ENCODE data around the gene RXRA.

RXRA gene

DNA sequence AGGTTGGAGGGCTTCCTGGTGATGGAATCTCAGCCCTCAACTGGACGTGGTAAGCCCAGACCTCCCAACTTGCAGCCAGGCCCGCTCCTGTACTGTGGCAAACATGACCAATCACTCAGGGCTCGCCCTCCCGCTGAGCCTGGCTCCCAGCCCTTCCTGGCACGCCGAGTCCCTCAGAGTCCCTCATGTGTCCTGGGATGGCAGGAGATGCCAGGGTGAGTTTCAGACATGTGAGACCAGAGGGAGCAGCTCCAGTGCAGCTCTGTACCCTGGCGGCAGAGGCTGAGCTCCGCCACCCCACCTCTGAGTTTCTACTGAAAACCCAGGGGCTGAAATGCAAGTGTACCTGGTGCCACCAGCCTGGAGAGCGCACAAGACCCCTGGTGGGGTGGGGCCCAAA, 42.0 kb upstream of the RXRA start:
- DNase-seq (ENCODE audit: low read depth) = no peak
- no peak overlapping the region for H3K4me3 ChIP-seq (ENCODE audit: low read length)
- TF ChIP-seq, protein P1, sequence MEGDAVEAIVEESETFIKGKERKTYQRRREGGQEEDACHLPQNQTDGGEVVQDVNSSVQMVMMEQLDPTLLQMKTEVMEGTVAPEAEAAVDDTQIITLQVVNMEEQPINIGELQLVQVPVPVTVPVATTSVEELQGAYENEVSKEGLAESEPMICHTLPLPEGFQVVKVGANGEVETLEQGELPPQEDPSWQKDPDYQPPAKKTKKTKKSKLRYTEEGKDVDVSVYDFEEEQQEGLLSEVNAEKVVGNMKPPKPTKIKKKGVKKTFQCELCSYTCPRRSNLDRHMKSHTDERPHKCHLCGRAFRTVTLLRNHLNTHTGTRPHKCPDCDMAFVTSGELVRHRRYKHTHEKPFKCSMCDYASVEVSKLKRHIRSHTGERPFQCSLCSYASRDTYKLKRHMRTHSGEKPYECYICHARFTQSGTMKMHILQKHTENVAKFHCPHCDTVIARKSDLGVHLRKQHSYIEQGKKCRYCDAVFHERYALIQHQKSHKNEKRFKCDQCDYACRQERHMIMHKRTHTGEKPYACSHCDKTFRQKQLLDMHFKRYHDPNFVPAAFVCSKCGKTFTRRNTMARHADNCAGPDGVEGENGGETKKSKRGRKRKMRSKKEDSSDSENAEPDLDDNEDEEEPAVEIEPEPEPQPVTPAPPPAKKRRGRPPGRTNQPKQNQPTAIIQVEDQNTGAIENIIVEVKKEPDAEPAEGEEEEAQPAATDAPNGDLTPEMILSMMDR (conservative IDR thresholded peaks at IDR 0.05; ENCODE audit: low read length) = no peak

DNA sequence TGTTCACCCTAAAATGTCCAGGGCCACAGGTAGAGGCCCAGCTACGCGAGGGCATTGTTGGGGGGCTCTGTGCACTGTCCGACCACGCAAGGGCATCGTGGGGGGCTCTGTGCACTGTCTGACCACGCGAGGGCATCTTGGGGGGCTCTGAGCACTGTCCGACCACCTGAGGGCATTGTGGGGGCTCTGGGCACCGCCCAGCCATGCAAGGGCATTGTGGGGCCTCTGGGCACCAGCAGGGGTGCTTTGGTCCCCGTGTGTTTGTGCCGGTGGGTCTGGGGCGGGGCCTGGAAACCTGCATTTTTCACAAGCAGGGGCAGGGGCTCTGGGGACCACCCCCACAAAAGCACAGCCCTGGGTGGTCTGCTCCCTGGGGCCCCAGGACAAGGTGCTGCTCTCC, 41.5 kb upstream of the RXRA start:
- TF ChIP-seq, protein P1 (conservative IDR thresholded peaks at IDR 0.05; ENCODE audit: low read length) = no peak
- DNase-seq (ENCODE audit: low read depth) = no peak
- H3K4me3 ChIP-seq (ENCODE audit: low read length) = no peak overlapping the region

DNA sequence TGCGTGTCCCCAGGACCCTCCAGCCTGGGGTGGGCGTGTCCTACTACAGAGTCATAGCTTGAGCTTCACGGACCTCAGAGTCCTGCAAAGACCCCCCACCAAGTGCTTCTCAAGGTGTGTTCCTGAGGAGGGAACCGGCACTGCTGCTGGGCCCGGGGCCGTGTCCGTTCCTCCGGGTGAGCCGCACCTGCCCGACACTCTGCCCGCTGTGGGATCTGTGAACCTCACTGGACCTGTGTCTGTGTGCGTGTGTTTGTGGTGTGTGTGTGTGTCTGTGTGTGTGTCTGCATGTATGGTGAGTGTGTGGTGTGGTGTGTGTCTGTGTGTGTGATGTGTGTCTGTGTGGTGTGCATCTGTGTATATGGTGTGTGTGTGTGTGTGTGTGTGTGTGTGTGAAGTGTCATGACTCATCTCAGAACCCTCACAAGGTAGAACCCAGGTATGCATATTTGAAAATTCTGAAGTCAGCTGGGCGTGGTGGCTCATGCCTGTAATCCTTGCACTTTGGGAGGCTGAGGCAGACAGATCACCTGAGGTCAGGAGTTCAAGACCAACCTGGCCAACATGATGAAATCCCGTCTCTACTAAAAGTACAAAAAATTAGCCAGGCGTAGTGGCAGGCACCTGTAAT, 40.9 kb upstream of the RXRA start:
- DNase-seq (ENCODE audit: low read depth) = no peak
- TF ChIP-seq, protein P1 (conservative IDR thresholded peaks at IDR 0.05; ENCODE audit: low read length) = no peak
- H3K4me3 ChIP-seq (ENCODE audit: low read length) = no peak overlapping the region

DNA sequence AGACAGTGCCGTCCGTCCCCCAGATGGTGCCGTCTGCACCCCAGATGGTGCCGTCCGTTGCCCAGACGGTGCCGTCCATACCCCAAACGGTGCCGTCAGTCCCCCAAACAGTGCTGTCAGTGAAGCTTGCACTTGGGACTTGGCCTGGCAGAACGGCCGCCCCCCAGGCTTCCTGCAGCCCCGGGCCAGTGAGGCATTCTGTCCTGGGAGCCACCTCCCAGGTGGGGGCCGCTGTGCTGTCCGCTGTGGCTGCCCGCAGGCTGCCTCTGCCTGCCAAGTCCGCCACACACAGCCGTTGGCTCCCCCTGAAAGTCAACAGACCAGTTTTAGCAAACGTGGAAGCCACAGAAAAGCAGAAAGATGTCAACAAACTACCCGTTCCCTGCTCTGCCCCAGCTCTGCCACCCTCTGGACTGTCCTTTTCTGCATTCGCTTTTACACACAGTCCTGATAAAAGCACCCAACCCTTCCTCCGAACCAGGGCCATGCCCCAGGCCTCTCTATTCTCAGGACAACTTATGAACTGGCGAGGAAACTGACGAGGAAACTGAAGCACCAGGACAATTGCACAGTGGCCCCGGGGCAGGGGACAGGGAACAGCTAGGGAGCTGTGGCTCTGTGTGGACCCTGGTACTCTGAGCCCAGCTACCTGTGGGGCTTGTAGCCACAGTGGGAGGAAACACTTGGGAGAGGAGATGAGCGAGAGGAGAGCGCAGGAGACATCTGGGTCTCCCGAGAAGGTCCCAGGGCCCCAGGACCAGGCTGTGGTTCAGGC, 39.6 kb upstream of the RXRA start:
- no peak overlapping the region for H3K4me3 ChIP-seq (ENCODE audit: low read length)
- DNase-seq (ENCODE audit: low read depth) = peak; percentile 4
- TF ChIP-seq, protein P1 (conservative IDR thresholded peaks at IDR 0.05; ENCODE audit: low read length) = no peak

DNA sequence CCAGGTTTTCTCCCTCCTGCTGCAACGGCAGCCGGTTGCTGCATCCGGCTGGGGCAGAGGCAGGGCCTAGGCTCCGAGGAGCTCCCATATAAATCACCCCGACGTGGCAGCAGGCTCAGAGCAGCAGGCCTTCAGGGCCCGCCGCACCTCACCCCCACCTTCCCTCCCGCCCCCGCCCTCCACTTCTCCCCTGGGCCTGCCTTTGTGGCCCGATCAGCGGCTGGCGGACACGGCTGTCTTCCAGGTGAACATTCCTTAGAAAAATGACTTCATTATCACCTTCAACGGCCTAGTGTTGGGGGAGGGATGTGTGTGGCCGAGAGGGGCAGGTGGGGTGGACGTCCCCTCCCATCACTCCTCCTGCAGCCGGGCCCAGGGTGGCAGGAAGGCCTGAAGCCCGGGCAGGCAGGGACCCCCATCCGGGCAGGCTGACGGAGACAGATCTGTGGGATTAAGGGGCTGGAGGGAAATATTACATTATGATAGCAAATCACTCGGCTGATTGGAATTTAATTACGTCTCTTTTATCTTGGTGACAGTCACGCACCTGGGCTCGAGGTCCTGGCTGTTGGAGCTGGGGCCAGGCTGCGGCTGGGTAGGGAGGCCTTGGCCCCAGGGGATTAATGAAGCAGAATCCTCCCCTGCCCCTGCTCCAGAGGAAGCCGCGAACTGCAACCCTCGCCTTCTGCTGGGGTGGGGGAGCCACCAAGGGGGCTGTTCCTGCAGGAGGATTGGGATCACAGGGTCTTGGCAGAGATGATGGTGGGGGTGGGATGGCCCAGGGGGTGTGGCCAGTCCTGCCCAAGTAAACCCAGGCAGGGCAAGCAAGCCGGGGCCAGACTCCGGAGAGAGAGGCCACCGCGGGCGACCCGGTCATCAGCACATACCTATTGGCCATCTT, 38.4 kb upstream of the RXRA start:
- DNase-seq (ENCODE audit: low read depth) = no peak
- TF ChIP-seq, protein P1 (conservative IDR thresholded peaks at IDR 0.05; ENCODE audit: low read length) = no peak
- no peak overlapping the region for H3K4me3 ChIP-seq (ENCODE audit: low read length)

DNA sequence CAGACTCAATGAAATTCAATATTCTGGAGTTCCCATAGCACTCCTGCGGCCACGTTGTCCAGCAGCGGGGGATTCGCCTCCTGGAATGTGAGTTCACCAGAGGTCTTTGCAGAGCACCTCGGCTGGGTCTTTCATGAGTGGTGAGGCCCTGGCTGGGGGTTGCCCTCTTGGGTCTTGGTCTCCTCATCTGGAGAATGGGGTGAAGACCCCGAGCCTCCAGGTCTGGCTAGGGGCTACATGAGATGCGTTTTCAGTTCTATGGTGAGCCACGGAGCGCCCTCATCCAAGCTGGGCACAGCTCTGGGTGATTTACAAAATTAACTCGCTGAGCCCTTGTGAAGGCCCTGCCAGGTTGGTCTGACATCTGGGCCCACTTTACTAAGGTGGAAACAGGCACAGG, 37.5 kb upstream of the RXRA start:
- H3K4me3 ChIP-seq (ENCODE audit: low read length) = no peak overlapping the region
- TF ChIP-seq, protein P1 (conservative IDR thresholded peaks at IDR 0.05; ENCODE audit: low read length) = no peak
- no peak for DNase-seq (ENCODE audit: low read depth)
